SH-SY5Y (cell line): ENCODE measurements around the gene ZNF408.

Experiments used
- GATA2 ChIP-seq: IDR thresholded peaks from 2 replicates; pipeline ENCODE4 v1.6.1; 2011; ENCODE audit warnings: mild to moderate bottlenecking, low read depth, low read length
- GATA3 ChIP-seq: IDR thresholded peaks from 2 replicates; pipeline ENCODE4 v1.6.1; 2011; ENCODE audit warnings: low read depth, mild to moderate bottlenecking, low read length, moderate library complexity

- TF ChIP-seq GATA2: no peak
- no peak for TF ChIP-seq GATA3
These were observed 6.8 kb upstream of the ZNF408 start for GRCh38 chr11:46694072-46694471.
